Heart right ventricle (tissue), 16 donors: ENCODE results near the gene GPR18. TPM values are rescaled to one million over a fixed set of nuclear protein-coding genes. Genes with fewer than 3 reads are reported as not detected.

Experiments
- ATAC-seq, 8 donors: fragments of 200-7000 bp; cut with Tn5 transposase; one replicate each; pipeline ENCODE4 v1.9.1; 2020; ENCODE audit warnings: mild to moderate bottlenecking in 8 of 8, moderate library complexity in 8 of 8, moderate number of reproducible peaks in 1 of 8
- DNase-seq, 2 donors: peaks; one replicate each; pipeline ENCODE4 v3.0.0-alpha.2; 2020
- H3K27ac ChIP-seq, 10 donors: fragments of 200-600 bp; sonication (generic) in 2 of 10; one replicate each; pipeline versions ENCODE4 v1.5.0 to v1.8.0; 2020 to 2022; ENCODE audit warnings: mild to moderate bottlenecking in 3 of 10
- H3K27me3 ChIP-seq, 7 donors: fragments of 200-600 bp; one replicate each; pipeline ENCODE4 v1.8.0; 2021 to 2022; ENCODE audit warnings: mild to moderate bottlenecking in 2 of 7
- H3K36me3 ChIP-seq, 9 donors: fragments of 200-600 bp; sonication (generic) in 1 of 9; one replicate each; pipeline versions ENCODE4 v1.5.0 to v1.8.0; 2020 to 2022; ENCODE audit warnings: mild to moderate bottlenecking in 2 of 9
- H3K4me1 ChIP-seq, 9 donors: fragments of 200-600 bp; sonication (generic) in 1 of 9; one replicate each; pipeline versions ENCODE4 v1.5.0 to v1.8.0; 2020 to 2022; ENCODE audit warnings: mild to moderate bottlenecking in 4 of 9
- H3K4me3 ChIP-seq, 10 donors: fragments of 200-600 bp; sonication (generic) in 2 of 10; one replicate each; pipeline versions ENCODE4 v1.5.0 to v1.8.0; 2020 to 2022; ENCODE audit warnings: mild to moderate bottlenecking in 7 of 10, moderate library complexity in 2 of 10
- H3K9me3 ChIP-seq, 11 donors: fragments of 200-600 bp in 10 of 11; sonication (generic) in 2 of 11; one replicate each; pipeline versions ENCODE4 v1.5.0 to v1.8.0; 2013 to 2022; ENCODE audit warnings: mild to moderate bottlenecking in 2 of 11, control low read depth in 1 of 11, moderate library complexity in 1 of 11
- CTCF ChIP-seq, 9 donors: fragments of 200-600 bp; sonication (generic) in 2 of 9; IDR thresholded peaks; one replicate each; pipeline versions ENCODE4 v1.5.0 to v1.8.0; 2021 to 2022; ENCODE audit warnings: antibody characterized with exemption in 9 of 9, mild to moderate bottlenecking in 5 of 9, moderate library complexity in 1 of 9
- WGBS, 2 donors: extraction: QIAGEN DNeasy Blood & Tissue Kit; methylation state at CpG; one replicate each; pipeline ENCODE4 v1.1.7; 2013; ENCODE audit warnings: inconsistent platforms in 1 of 2; 5-methylcytosine and 5-hydroxymethylcytosine counted together
- intact Hi-C, 10 donors: fragments of 100-400 bp; cut with DNase I; formaldehyde crosslinking; loops; one replicate each; pipeline versions ENCODE4 v1.11.1 to v1.14.2; 2022
- polyA plus RNA-seq, 2 donors: library from polyadenylated mRNA; stranded (reverse); fragments of 200-250 nt; gene quantifications; one replicate each; pipeline ENCODE4 v1.2.3, GENCODE V29; 2013
- total RNA-seq, 10 donors: library from RNA; stranded (reverse); fragmentation: NEBNext Ultra II Directional in 3 of 10; extraction: Animal tissue kit (Norgen Biotek cat#: 25700) in 3 of 10; gene quantifications; one replicate each; pipeline versions ENCODE4 v1.2.1 to v1.2.4, GENCODE V29; 2021 to 2023
- donor health status: Arrhythmogenic right ventricular cardiomyopathy.
- donor health status: ischemic (EF 13 %, LVEDD 7.1; RV severe dilation, severe dysfunction).
- donor health status: healthy with polysubstance abuse.
- donor health status: DM: no; HTN: yes; CAD: no.
- donor health status: DM: no; HTN: no; CAD: no.
- donor health status: ischemic (EF 25% LVEDD 6.9; RV normal size, moderate dysfunction).
- donor health status: ischemic (EF 25% LVEDD 5.7; RV mildly dilated, moderate dysfunction).
- donor health status: healthy.
- donor health status: DM: yes; HTN: yes; CAD: no.
- donor health status: Ischemic cardiomyopathy.
- donor health status: ischemic (EF 35%, LVEDD 5.7; RV mildly dilated, moderate dysfunction).
- donor health status: nonischemic (EF 11% LVEDD 7.7; RV severe dilation, severe dysfunction).
- donor health status: DM: yes; HTN: yes; CAD: no.
- donor health status: PGD.
- donor health status: ischemic (EF 29% LVEDD 5.4; RV normal size, mild dysfunction).
- donor health status: nonischemic (EF 23%, LVEDD 6.1; RV moderate dilation, normal function).

Gene GPR18
- total and polyA plus RNA-seq, 12 donors = 0.95 TPM; not detected in 11

- TF ChIP-seq CTCF (IDR thresholded peaks at IDR 0.05) = no peak
- no peaks in the 10 kb centered on the region for H3K27me3 ChIP-seq
- DNase-seq = no peak
- ATAC-seq = peak in 3 of 8 donors; percentile 29 to 56 (median 37)
- peaks cover 2 to 73% (median 63%) of the 10 kb centered on the region in 9 donors for H3K4me1 ChIP-seq
- H3K9me3 ChIP-seq = peaks cover 0 to 3% (median 0%) of the 10 kb centered on the region in 11 donors
- H3K36me3 ChIP-seq = peaks cover 0 to 8% (median 0%) of the 10 kb centered on the region in 9 donors
- H3K27ac ChIP-seq = peak overlapping the region in 9 of 10 donors; percentile 11 to 83 (median 74)
- no peak overlapping the region for H3K4me3 ChIP-seq
- intact Hi-C loops = loop anchor here in 2 of 10 donors (5.0 kb wide), 1 partner anchor 45 kb away; no protein-coding TSS in a partner anchor
- 83 to 84% methylated on average over 20 of the region's 20 CpGs for WGBS, 2 donors
These were observed 40.6 kb downstream of the GPR18 start for GRCh38 chr13:99217461-99218110.

- Histone ChIP-seq H3K4me1 (peaks cover 2 to 56% (median 50%) of the 10 kb centered on the region in 9 donors), H3K4me3 (peak overlapping the region in 2 of 10 donors; percentile 6 to 14), H3K27ac (peak overlapping the region in 8 of 10 donors; percentile 18 to 80 (median 39)), H3K36me3 (peaks cover 0 to 8% (median 0%) of the 10 kb centered on the region in 9 donors), H3K27me3 (no peaks in the 10 kb centered on the region), H3K9me3 (no peaks in the 10 kb centered on the region)
- DNase-seq = no peak
- 77 to 80% methylated on average over 15 of the region's 15 CpGs for WGBS, 2 donors
- peak in 5 of 8 donors; percentile 22 to 31 (median 29) for ATAC-seq
- intact Hi-C loops = loop anchor here in 2 of 10 donors (2.0 to 5.0 kb wide), 2 partner anchors 15 to 47 kb away; partner anchors contain the start of gene UBAC2 (in 1 of the 2)
- TF ChIP-seq CTCF (IDR thresholded peaks at IDR 0.05) = no peak
These were observed 42.9 kb downstream of the GPR18 start for GRCh38 chr13:99215184-99215830.

GRCh38 chr13:99214731-99215130 is 43.4 kb downstream of the GPR18 start:
- Histone ChIP-seq H3K27ac (peak overlapping the region in 5 of 10 donors; percentile 37 to 80 (median 44)), H3K4me3 (no peak overlapping the region), H3K36me3 (peaks cover 0 to 8% (median 0%) of the 10 kb centered on the region in 9 donors), H3K27me3 (no peaks in the 10 kb centered on the region), H3K9me3 (no peaks in the 10 kb centered on the region), H3K4me1 (peaks cover 2 to 50% (median 44%) of the 10 kb centered on the region in 9 donors)
- ATAC-seq = no peak
- TF ChIP-seq CTCF (IDR thresholded peaks at IDR 0.05) = no peak
- intact Hi-C loops = loop anchor here in 2 of 10 donors (2.0 to 5.0 kb wide), 2 partner anchors 14 to 48 kb away; partner anchors contain the start of gene UBAC2 (in 1 of the 2)
- WGBS, 2 donors = 45 to 62% methylated on average over 1 of the region's 1 CpG
- DNase-seq = no peak

- peaks cover 2 to 47% (median 39%) of the 10 kb centered on the region in 9 donors for H3K4me1 ChIP-seq
- intact Hi-C loops = loop anchor here in 1 of 10 donors (2.0 kb wide), 1 partner anchor 13 kb away; the partner anchor contains the start of gene UBAC2
- no peak for ATAC-seq
These were observed 43.9 kb downstream of the GPR18 start for GRCh38 chr13:99214232-99214631.

More at GRCh38 chr13:99214232-99214631, 43.9 kb downstream of the GPR18 start:
- no peak for DNase-seq
- Histone ChIP-seq H3K9me3 (no peaks in the 10 kb centered on the region), H3K36me3 (peaks cover 0 to 8% (median 0%) of the 10 kb centered on the region in 9 donors), H3K4me3 (no peak overlapping the region), H3K27me3 (no peaks in the 10 kb centered on the region), H3K27ac (peak overlapping the region in 4 of 10 donors; percentile 17 to 80 (median 50))
- no peak for TF ChIP-seq CTCF (IDR thresholded peaks at IDR 0.05)
- 72 to 78% methylated on average over 7 of the region's 7 CpGs for WGBS, 2 donors
